ENCODE measurements around the gene GMNC.

- TF ChIP-seq CTCF (IDR thresholded peaks at IDR 0.05; ENCODE audit: poor library complexity, severe bottlenecking), result no peak
- TF ChIP-seq REST (IDR thresholded peaks at IDR 0.05; ENCODE audit: borderline replicate concordance), result no peak
- TF ChIP-seq EP300 (conservative IDR thresholded peaks at IDR 0.05; ENCODE audit: poor library complexity, severe bottlenecking), result no peak
- no peak for TF ChIP-seq EZH2 (IDR thresholded peaks at IDR 0.05; ENCODE audit: borderline replicate concordance, insufficient read depth, low read length, poor library complexity, severe bottlenecking)
- no peak for TF ChIP-seq RAD21 (conservative IDR thresholded peaks at IDR 0.05)
Observed at GRCh38 chr3:190865828-190866227, 3.3 kb upstream of the GMNC start.

Measured in neural cell (in vitro differentiated cells).